HUDEP-2 (cell line): ENCODE results near the gene CCND3.

ENCODE experiments used
- DNase-seq, 76 experiments: peaks; one replicate each; lab custom pipeline; 2025; ENCODE audit not compliant: unreplicated experiment in 76 of 76; lab: John Stamatoyannopoulos, UW

CCND3 gene

GRCh38 chr6:41941280-41942066, at the start of gene CCND3:
CCND3 (minus strand) TSS chr6:41941808; CDS start chr6:41941649, 159 bp downstream.
- DNase-seq, result peak in 74 of 76 experiments; percentile 57 to 97 (median 90)

GRCh38 chr6:41986339-41986738, 44.7 kb upstream of the CCND3 start:
- no peak for DNase-seq

- DNase-seq, result no peak
Measured at GRCh38 chr6:41984623-41985022, 43.0 kb upstream of the CCND3 start.

GRCh38 chr6:41976794-41977484, 35.3 kb upstream of the CCND3 start:
- DNase-seq, result peak in 6 of 76 experiments; percentile 14 to 42 (median 25)

- DNase-seq, result no peak
Measured at GRCh38 chr6:41975276-41975675, 33.7 kb upstream of the CCND3 start.

- DNase-seq, result no peak
Measured at GRCh38 chr6:41974281-41974825, 32.7 kb upstream of the CCND3 start.

- no peak for DNase-seq
Measured at GRCh38 chr6:41972826-41973225, 31.2 kb upstream of the CCND3 start.

GRCh38 chr6:41970436-41970846, 28.8 kb upstream of the CCND3 start:
- no peak for DNase-seq

GRCh38 chr6:41967312-41968287, 26.0 kb upstream of the CCND3 start:
- peak in 1 of 76 experiments; percentile 15 for DNase-seq

- DNase-seq, result no peak
Measured at GRCh38 chr6:41966961-41967311, 25.3 kb upstream of the CCND3 start.

GRCh38 chr6:41966214-41966920, 24.8 kb upstream of the CCND3 start:
- no peak for DNase-seq

GRCh38 chr6:41965429-41966213, 24.0 kb upstream of the CCND3 start:
- DNase-seq, result no peak

GRCh38 chr6:41964201-41964887, 22.7 kb upstream of the CCND3 start:
- DNase-seq, result peak in 13 of 76 experiments; percentile 13 to 40 (median 22)

GRCh38 chr6:41963371-41963770, 21.8 kb upstream of the CCND3 start:
- DNase-seq, result no peak

GRCh38 chr6:41960028-41960427, 18.4 kb upstream of the CCND3 start:
- DNase-seq, result no peak

GRCh38 chr6:41958022-41958856, 16.6 kb upstream of the CCND3 start:
- DNase-seq, result no peak

GRCh38 chr6:41957117-41957516, 15.5 kb upstream of the CCND3 start:
- peak in 73 of 76 experiments; percentile 44 to 97 (median 75) for DNase-seq

- DNase-seq, result no peak
Measured at GRCh38 chr6:41955412-41955811, 13.8 kb upstream of the CCND3 start.
